D721Med (cell line): Measurements from ENCODE around the gene THSD7B.
"Not testable (repeated sequence)": the region's sequence is repeated elsewhere in the genome, so short reads cannot be mapped to it uniquely, and the experiment has no call there.

Experiments used
- DNase-seq: peaks from one replicate; pipeline ENCODE4 v3.0.0; 2011; ENCODE audit warnings: low spot score; ENCODE audit not compliant: insufficient read length
- FAIRE-seq: peaks from 2 replicates; lab custom pipeline; 2011; peaks lifted over from hg19 to GRCh38; lab: Jason Lieb, UNC
- TF ChIP-seq, protein P1 (sequence below): IDR thresholded peaks from 2 replicates; pipeline ENCODE4 v1.5.1; 2012; ENCODE audit warnings: mild to moderate bottlenecking, control low read depth; ENCODE audit not compliant: insufficient read depth; ENCODE audit errors: missing control alignments

The THSD7B gene

GRCh38 chr2:137093116-137093515 is 327.8 kb downstream of the THSD7B start:
- TF ChIP-seq, protein P1, sequence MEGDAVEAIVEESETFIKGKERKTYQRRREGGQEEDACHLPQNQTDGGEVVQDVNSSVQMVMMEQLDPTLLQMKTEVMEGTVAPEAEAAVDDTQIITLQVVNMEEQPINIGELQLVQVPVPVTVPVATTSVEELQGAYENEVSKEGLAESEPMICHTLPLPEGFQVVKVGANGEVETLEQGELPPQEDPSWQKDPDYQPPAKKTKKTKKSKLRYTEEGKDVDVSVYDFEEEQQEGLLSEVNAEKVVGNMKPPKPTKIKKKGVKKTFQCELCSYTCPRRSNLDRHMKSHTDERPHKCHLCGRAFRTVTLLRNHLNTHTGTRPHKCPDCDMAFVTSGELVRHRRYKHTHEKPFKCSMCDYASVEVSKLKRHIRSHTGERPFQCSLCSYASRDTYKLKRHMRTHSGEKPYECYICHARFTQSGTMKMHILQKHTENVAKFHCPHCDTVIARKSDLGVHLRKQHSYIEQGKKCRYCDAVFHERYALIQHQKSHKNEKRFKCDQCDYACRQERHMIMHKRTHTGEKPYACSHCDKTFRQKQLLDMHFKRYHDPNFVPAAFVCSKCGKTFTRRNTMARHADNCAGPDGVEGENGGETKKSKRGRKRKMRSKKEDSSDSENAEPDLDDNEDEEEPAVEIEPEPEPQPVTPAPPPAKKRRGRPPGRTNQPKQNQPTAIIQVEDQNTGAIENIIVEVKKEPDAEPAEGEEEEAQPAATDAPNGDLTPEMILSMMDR, result no peak
- DNase-seq, result no peak
- FAIRE-seq, result no peak

GRCh38 chr2:137096187-137096586 is 330.8 kb downstream of the THSD7B start:
- FAIRE-seq (no peak), DNase-seq (no peak)
- TF ChIP-seq, protein P1, result no peak

DNA sequence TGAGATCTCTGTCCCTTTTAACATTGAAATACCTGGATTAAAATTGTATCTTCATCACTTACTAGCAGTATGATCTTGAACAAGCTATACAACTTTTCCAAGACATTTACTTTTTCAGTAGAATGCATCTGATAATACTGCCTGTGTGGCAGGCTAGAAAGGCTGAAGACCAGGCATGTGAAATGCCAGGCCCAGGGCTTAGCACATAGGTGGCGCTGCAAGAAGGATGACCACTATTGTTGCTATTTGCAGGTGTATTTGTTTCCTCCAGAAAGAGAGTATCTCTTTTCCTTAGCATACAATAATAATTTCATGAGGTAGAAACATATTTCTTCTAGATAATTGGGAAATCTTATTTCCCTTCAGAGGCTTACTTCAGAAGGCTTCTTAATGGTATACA is 331.3 kb downstream of the THSD7B start:
- DNase-seq (no peak), FAIRE-seq (no peak)
- TF ChIP-seq, protein P1, result peak; percentile 12

GRCh38 chr2:137101814-137102213 is 336.5 kb downstream of the THSD7B start:
- not testable (repeated sequence) for FAIRE-seq, DNase-seq

DNA sequence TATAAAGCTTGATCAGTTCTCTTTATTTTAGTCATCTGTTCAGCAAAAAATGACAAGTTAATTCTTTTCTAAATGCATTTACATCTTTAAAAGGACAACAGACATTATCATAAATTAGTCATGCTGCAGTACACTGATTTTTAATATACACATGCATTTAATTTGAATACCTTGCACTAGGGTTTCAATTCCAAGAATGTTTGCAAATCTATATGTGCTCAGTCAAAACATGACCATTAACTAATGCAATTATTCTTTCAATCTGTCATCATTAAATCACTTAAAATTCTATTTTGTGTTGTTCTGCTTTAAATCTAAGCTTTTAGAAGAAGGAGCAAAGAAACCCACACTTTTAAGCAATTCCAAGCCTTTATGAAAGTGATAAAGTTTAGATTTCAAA is 342.6 kb downstream of the THSD7B start:
- FAIRE-seq (no peak), DNase-seq (no peak)
- TF ChIP-seq, protein P1, result no peak

GRCh38 chr2:137111896-137112295 is 346.6 kb downstream of the THSD7B start:
- FAIRE-seq, result no peak

DNA sequence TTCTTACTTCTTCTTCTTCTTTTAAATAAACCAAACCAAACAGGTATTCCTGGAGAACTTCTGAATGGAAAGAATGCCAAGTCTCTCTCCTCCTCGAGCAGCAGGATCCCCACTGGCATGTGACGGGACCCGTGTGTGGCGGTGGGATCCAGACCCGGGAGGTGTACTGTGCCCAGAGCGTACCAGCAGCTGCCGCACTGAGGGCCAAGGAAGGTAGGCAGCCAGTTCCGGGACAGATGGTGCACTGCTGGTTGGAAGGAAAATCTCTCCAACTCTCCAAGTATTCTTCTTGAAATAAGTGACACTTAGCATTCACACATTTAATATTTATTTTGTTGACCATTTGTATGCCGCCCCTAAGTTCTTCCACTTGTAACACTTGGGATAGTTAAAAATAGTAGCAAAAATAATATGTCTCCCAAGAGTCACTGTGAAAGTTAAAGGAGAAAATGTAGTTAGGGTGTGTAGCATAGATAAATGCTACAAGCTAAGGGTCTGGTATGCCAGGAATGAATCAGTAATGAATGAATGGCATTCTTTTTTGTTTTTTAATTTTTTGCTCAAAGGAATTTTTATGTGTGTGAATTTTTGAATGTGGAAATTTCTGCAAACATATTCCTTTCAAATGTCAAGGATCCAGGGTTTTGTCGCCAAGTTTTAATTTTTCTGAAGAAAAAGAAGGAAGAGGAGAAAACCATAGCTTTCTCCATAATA is 349.9 kb downstream of the THSD7B start:
- no peak for FAIRE-seq
- no peak for DNase-seq
- TF ChIP-seq, protein P1, result no peak

More at GRCh38 chr2:137111896-137112295, 346.6 kb downstream of the THSD7B start:
- no peak for DNase-seq
- TF ChIP-seq, protein P1, result no peak
